HEK293T (cell line): Measurements from ENCODE around the gene PARVB.

Experiments
- BHLHE40 ChIP-seq: fragments of 450-650 bp; IDR thresholded peaks from 2 replicates; pipeline ENCODE4 v1.6.1; 2016; ENCODE audit warnings: mild to moderate bottlenecking, moderate library complexity, borderline replicate concordance
- CTBP1 ChIP-seq: fragments of 450-650 bp; IDR thresholded peaks from 2 replicates; pipeline ENCODE4 v1.6.1; 2016; ENCODE audit warnings: borderline replicate concordance
- FOXA1 ChIP-seq: fragments of 450-650 bp; IDR thresholded peaks from 2 replicates; pipeline ENCODE4 v1.6.1; 2016; ENCODE audit warnings: mild to moderate bottlenecking
- NFRKB ChIP-seq: fragments of 450-650 bp; IDR thresholded peaks from 2 replicates; pipeline ENCODE4 v1.6.1; 2016; ENCODE audit warnings: mild to moderate bottlenecking, moderate library complexity
- SP1 ChIP-seq: fragments of 450-650 bp; IDR thresholded peaks from 2 replicates; pipeline ENCODE4 v1.6.1; 2017
- TARDBP ChIP-seq: fragments of 450-650 bp; IDR thresholded peaks from 2 replicates; pipeline ENCODE4 v1.6.1; 2016

GRCh38 chr22:44012591-44012990 lies 11.5 kb upstream of the PARVB start:
- TF ChIP-seq FOXA1 (no peak), BHLHE40 (no peak), NFRKB (no peak), TARDBP (no peak), SP1 (no peak), CTBP1 (no peak)
